Stomach (tissue), 9 donors: ENCODE data around the gene MEGF9. TPM values are rescaled to one million over a fixed set of nuclear protein-coding genes. Genes with fewer than 3 reads are reported as not detected.

Source experiments
- DNase-seq, 2 donors: peaks; one replicate each; pipeline versions ENCODE4 v3.0.0 to v3.0.0-alpha.2; 2013 to 2019
- H3K27ac ChIP-seq, 5 donors: fragments of 200-600 bp in 4 of 5; sonication (generic) in 4 of 5; one replicate each; pipeline ENCODE4 v1.5.1; 2013 to 2019; ENCODE audit warnings: mild to moderate bottlenecking in 1 of 5, moderate library complexity in 1 of 5
- H3K27me3 ChIP-seq, 3 donors: fragments of 200-600 bp; sonication (generic); one replicate each; pipeline ENCODE4 v1.5.1; 2017 to 2019; ENCODE audit warnings: mixed run types in 1 of 3
- H3K36me3 ChIP-seq, 4 donors: fragments of 200-600 bp; sonication (generic); 1 replicate in 3 of 4; 2 replicates in 1 of 4; pipeline ENCODE4 v1.5.1; 2016 to 2019
- H3K4me1 ChIP-seq, 4 donors: fragments of 200-600 bp; sonication (generic); one replicate each; pipeline ENCODE4 v1.5.1; 2016 to 2019
- H3K4me3 ChIP-seq, 4 donors: fragments of 200-600 bp; sonication (generic) in 3 of 4; one replicate each; pipeline ENCODE4 v1.5.1; 2016 to 2019; ENCODE audit warnings: mild to moderate bottlenecking in 1 of 4
- H3K9me3 ChIP-seq, 4 donors: fragments of 200-600 bp; sonication (generic); one replicate each; pipeline ENCODE4 v1.5.1; 2016 to 2019
- EP300 ChIP-seq: sonication (generic); formaldehyde crosslinking; IDR thresholded peaks from one replicate; pipeline ENCODE4 v1.6.1; 2017; ENCODE audit warnings: antibody characterized with exemption
- POLR2A ChIP-seq, 4 donors: fragments of 450-650 bp; IDR thresholded peaks; one replicate each; pipeline ENCODE4 v1.6.1; 2016; ENCODE audit warnings: antibody characterized with exemption in 4 of 4, control low read depth in 2 of 4, mild to moderate bottlenecking in 1 of 4, moderate library complexity in 1 of 4
- POLR2AphosphoS5 ChIP-seq, 3 donors: sonication (generic); formaldehyde crosslinking; IDR thresholded peaks; one replicate each; pipeline ENCODE4 v1.6.1; 2016; ENCODE audit warnings: antibody characterized with exemption in 3 of 3
- WGBS, 5 donors: extraction: QIAGEN DNeasy Blood & Tissue Kit in 3 of 5; methylation state at CpG; one replicate each; pipeline versions ENCODE4 v1.1.5 to v1.1.7; 2013 to 2018; 5-methylcytosine and 5-hydroxymethylcytosine counted together
- intact Hi-C: fragments of 100-400 bp; cut with DNase I; formaldehyde crosslinking; loops from one replicate; pipeline ENCODE4 v1.15.1; 2023; ENCODE audit warnings: low total_unique reads
- polyA plus RNA-seq, 3 donors: library from polyadenylated mRNA; stranded (reverse); fragments of 200-250 nt; gene quantifications; one replicate each; pipeline ENCODE4 v1.2.3, GENCODE V29; 2013
- total RNA-seq, 5 donors: library from RNA; depleted of rRNA; stranded (reverse); fragments of >200 nt; gene quantifications; one replicate each; pipeline versions ENCODE4 v1.1.0 to v1.2.3, GENCODE V29; 2014 to 2016
- TF ChIP-seq, protein P1 (sequence below), 7 experiments: fragments of 450-650 bp in 4 of 7; fragments of 200-600 bp in 3 of 7; sonication (generic) in 3 of 7; IDR thresholded peaks; one replicate each; pipeline ENCODE4 v1.5.1; 2016 to 2019; ENCODE audit warnings: antibody characterized with exemption in 7 of 7, control low read depth in 2 of 7, mild to moderate bottlenecking in 1 of 7
- donor health status: healthy with polysubstance abuse.
- donor health status: Bipolar disorder and iron deficiency.
- donor health status: healthy.

The MEGF9 gene
- total and polyA plus RNA-seq, 8 donors: 3.5 to 26.8 (median 8.1) TPM

DNA sequence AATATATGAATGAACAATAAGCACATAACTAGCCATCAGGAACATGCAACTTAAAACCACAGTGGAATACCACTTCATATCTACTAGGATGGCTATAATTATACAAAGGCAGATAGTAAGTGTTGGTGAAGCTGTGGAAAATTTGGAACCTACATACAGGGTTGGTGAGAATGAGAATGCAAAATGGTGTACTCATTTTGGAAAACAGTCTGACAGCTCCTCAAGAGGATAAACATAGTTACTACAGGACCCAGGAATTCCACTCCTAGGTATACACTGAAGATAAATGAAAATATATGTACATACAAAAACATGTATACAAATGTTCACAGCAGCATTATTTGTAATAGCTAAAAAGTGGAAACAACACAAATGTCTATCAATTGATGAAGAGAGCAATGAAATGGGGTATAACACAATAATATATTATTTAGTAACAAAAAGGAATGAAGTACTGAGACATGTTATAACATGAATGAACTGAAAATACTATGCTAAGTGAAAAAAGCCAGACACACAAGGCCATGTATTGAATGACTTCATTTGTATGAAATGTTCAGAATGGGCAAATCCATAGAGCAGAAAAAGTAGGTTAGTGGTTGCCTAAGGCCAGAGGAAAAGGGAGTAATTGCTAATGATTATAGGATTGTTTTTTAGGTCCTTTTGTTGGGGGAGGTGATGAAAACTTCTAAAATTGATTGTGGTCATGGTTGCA is 103.1 kb downstream of the MEGF9 start:
- Histone ChIP-seq H3K4me1 (no peaks in the 10 kb centered on the region), H3K4me3 (no peak overlapping the region), H3K9me3 (no peaks in the 10 kb centered on the region), H3K36me3 (peaks cover 0 to 41% (median 31%) of the 10 kb centered on the region in 4 donors), H3K27me3 (no peaks in the 10 kb centered on the region), H3K27ac (no peak overlapping the region)
- intact Hi-C loops: no loop called here
- TF ChIP-seq, protein P1, sequence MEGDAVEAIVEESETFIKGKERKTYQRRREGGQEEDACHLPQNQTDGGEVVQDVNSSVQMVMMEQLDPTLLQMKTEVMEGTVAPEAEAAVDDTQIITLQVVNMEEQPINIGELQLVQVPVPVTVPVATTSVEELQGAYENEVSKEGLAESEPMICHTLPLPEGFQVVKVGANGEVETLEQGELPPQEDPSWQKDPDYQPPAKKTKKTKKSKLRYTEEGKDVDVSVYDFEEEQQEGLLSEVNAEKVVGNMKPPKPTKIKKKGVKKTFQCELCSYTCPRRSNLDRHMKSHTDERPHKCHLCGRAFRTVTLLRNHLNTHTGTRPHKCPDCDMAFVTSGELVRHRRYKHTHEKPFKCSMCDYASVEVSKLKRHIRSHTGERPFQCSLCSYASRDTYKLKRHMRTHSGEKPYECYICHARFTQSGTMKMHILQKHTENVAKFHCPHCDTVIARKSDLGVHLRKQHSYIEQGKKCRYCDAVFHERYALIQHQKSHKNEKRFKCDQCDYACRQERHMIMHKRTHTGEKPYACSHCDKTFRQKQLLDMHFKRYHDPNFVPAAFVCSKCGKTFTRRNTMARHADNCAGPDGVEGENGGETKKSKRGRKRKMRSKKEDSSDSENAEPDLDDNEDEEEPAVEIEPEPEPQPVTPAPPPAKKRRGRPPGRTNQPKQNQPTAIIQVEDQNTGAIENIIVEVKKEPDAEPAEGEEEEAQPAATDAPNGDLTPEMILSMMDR (IDR thresholded peaks at IDR 0.05): no peak
- TF ChIP-seq POLR2AphosphoS5 (IDR thresholded peaks at IDR 0.05): no peak
- no peak for TF ChIP-seq EP300
- TF ChIP-seq POLR2A (IDR thresholded peaks at IDR 0.05): no peak
- no peak for DNase-seq

DNA sequence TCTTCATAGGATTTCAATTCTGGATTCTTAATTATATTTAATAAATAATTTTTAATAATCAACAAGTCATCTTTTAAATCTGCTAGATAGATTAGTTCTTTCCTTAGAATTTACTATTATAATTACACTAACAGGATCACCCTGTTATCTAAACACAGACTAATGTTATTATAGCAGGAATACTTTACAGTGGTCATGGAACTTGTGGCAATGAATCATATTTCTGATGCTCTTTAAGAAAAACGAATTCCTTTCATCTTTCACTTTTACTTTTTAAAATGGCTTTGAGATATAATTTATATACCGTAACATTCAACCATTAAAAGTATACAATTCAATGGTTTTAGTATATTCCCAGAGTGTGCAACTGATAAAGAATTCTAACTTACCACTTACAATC is 104.6 kb downstream of the MEGF9 start:
- Histone ChIP-seq H3K4me3 (no peak overlapping the region), H3K36me3 (peaks cover 4 to 50% (median 40%) of the 10 kb centered on the region in 4 donors), H3K27me3 (no peaks in the 10 kb centered on the region), H3K9me3 (no peaks in the 10 kb centered on the region), H3K4me1 (no peaks in the 10 kb centered on the region), H3K27ac (no peak overlapping the region)
- TF ChIP-seq POLR2AphosphoS5 (IDR thresholded peaks at IDR 0.05) (no peak), POLR2A (IDR thresholded peaks at IDR 0.05) (no peak), EP300 (no peak)
- TF ChIP-seq, protein P1 (IDR thresholded peaks at IDR 0.05): no peak
- intact Hi-C loops: no loop called here
- WGBS, 5 donors: 87 to 96% (median 89%) methylated on average over 2 of the region's 2 CpGs
- DNase-seq: no peak

DNA sequence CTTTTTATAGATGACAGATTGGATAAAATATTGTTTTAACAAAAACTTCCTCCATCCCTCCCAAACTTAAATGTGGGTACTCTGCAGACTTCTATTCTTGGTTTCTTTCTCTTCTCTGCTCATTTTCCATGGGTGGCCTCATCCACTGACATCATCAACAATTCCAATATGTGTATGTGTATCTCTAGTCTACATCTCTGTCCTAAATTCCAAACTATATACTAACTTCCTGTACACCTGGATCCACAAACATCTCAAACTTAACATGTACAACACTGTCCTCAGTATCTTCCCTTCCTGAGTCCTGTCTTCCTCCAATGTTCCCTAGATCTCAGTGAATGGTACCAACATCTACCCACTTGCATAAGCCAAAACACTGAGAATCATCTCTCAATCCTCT is 105.8 kb downstream of the MEGF9 start:
- Histone ChIP-seq H3K27me3 (no peaks in the 10 kb centered on the region), H3K36me3 (peaks cover 4 to 55% (median 46%) of the 10 kb centered on the region in 4 donors), H3K27ac (no peak overlapping the region), H3K4me3 (no peak overlapping the region), H3K4me1 (no peaks in the 10 kb centered on the region), H3K9me3 (no peaks in the 10 kb centered on the region)
- TF ChIP-seq, protein P1 (IDR thresholded peaks at IDR 0.05): no peak
- no peak for TF ChIP-seq EP300
- TF ChIP-seq POLR2AphosphoS5 (IDR thresholded peaks at IDR 0.05): no peak
- intact Hi-C loops: no loop called here
- DNase-seq: no peak

DNA sequence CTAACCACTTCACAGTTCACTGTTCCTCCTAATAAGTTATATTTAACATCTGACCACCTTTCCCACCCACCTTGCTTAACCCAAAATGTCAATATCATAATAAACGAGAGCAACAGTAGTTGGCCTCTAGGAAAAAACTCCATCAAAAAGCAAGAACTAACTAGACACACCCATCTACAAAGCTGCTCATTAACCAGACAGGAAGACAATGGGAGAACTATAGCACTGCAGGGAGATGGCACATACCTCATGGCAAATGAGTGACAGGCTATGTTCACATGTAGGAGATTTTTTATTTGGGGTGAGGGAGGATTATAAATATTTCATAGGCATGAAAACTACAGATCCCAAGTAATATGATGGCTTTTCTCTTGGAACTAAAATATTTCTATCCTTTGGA is 110.7 kb downstream of the MEGF9 start:
- H3K4me3 ChIP-seq: no peak overlapping the region
- intact Hi-C loops: no loop called here
- TF ChIP-seq, protein P1 (IDR thresholded peaks at IDR 0.05): no peak
- TF ChIP-seq POLR2A (IDR thresholded peaks at IDR 0.05): no peak
- TF ChIP-seq EP300: no peak
- no peak for TF ChIP-seq POLR2AphosphoS5 (IDR thresholded peaks at IDR 0.05)
- H3K4me1 ChIP-seq: no peaks in the 10 kb centered on the region
- WGBS, 5 donors: 52 to 85% (median 67%) methylated on average over 1 of the region's 1 CpG
- H3K36me3 ChIP-seq: peaks cover 4 to 43% (median 38%) of the 10 kb centered on the region in 4 donors
- no peak for DNase-seq
- no peaks in the 10 kb centered on the region for H3K27me3 ChIP-seq
- H3K27ac ChIP-seq: no peak overlapping the region
- H3K9me3 ChIP-seq: no peaks in the 10 kb centered on the region
